Measurements from ENCODE around the gene CD300E.

Gene CD300E

DNA sequence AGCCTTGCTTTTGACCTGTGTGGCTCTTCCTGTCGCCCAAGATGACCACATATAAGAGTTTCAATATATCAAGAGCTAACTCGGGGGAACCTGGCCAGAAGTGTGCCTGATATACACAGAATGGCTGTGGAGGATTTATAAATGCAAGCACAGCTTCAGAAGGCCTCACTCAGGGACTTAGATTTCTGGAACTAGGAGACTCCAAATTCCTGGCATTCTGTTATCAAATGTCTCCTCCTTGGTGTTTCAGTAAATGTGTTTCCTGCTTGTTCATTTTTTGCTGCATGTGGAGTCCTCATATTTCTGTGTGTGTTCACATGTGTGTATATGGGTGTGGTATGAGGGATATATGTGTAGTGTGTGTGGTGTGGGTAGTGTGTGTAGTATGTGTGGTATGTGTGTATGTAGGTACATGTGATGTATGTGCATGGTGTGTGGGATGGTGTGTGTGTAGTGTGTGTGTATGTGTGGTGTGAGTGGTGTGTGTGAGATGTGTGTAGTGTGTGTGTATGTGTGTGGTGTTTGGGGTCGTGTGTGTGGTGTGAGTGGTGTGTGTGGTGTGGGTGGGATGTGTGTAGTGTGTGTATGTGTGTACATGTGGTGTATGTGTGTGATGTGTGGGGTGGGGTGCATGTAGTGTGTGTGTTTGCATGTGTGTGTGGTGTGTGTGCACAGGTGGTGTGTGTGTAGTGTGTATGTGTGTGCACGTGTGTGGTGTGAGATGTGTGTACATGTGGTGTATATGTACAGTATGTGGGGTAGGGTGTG, 55.2 kb downstream of the CD300E start:
- Histone ChIP-seq H3K36me3 (ENCODE audit: control insufficient read depth, insufficient read depth, low read length) (no peaks in the 10 kb centered on the region), H3K4me3 (replicated peaks; ENCODE audit: low read depth, low read length) (no peak overlapping the region), H3K27me3 (replicated peaks; ENCODE audit: control insufficient read depth, insufficient read depth, low read length) (no peaks in the 10 kb centered on the region; the same call in none of the 2 replicates)
- no peak for DNase-seq (ENCODE audit: extremely low read depth, insufficient read length)
- TF ChIP-seq CTCF (IDR thresholded peaks at IDR 0.05; ENCODE audit: insufficient read depth, low read length, poor library complexity, severe bottlenecking) = no peak

- no peak for DNase-seq (ENCODE audit: extremely low read depth, insufficient read length)
- H3K4me3 ChIP-seq (replicated peaks; ENCODE audit: low read depth, low read length) = no peak within 1 kb of the TSS
- no peaks in the 10 kb centered on the region; the same call in none of the 2 replicates for H3K27me3 ChIP-seq (replicated peaks; ENCODE audit: control insufficient read depth, insufficient read depth, low read length)
- TF ChIP-seq CTCF (IDR thresholded peaks at IDR 0.05; ENCODE audit: insufficient read depth, low read length, poor library complexity, severe bottlenecking) = no peak
- no peaks in the 10 kb centered on the region for H3K36me3 ChIP-seq (ENCODE audit: control insufficient read depth, insufficient read depth, low read length)
These were observed 56.1 kb downstream of the CD300E start, which contains the start of gene CD300H for GRCh38 chr17:74567397-74567796. Gene CD300H, minus strand, starts transcription at chr17:74567509.

GRCh38 chr17:74566132-74566753, 57.3 kb downstream of the CD300E start:
- H3K36me3 ChIP-seq (ENCODE audit: control insufficient read depth, insufficient read depth, low read length) = no peaks in the 10 kb centered on the region
- H3K27me3 ChIP-seq (replicated peaks; ENCODE audit: control insufficient read depth, insufficient read depth, low read length) = no peaks in the 10 kb centered on the region; the same call in none of the 2 replicates
- TF ChIP-seq CTCF (IDR thresholded peaks at IDR 0.05; ENCODE audit: insufficient read depth, low read length, poor library complexity, severe bottlenecking) = peak; percentile 79
- no peak for DNase-seq (ENCODE audit: extremely low read depth, insufficient read length)
- H3K4me3 ChIP-seq (replicated peaks; ENCODE audit: low read depth, low read length) = no peak overlapping the region

DNA sequence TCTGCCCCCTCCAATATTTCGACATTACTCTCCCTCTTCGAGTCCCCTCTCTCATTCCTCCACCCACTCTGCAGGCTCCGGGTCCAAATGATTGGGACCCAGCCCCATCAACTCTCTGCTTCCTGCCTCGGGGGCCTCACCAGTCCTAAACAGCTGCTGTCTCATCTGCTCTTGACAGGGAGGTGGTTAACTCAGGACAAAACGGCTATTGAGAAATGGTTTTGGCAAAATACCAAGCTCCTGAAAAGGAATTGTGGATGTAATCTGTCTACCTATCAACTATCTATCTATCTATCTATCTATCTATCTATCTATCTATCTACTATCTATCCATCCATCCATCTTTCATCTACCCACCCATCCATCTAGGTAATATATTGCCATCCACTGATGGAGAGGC, 58.4 kb downstream of the CD300E start:
- no peak overlapping the region for H3K4me3 ChIP-seq (replicated peaks; ENCODE audit: low read depth, low read length)
- H3K36me3 ChIP-seq (ENCODE audit: control insufficient read depth, insufficient read depth, low read length) = no peaks in the 10 kb centered on the region
- no peak for DNase-seq (ENCODE audit: extremely low read depth, insufficient read length)
- TF ChIP-seq CTCF (IDR thresholded peaks at IDR 0.05; ENCODE audit: insufficient read depth, low read length, poor library complexity, severe bottlenecking) = no peak
- peaks cover 2% of the 10 kb centered on the region for H3K27me3 ChIP-seq (replicated peaks; ENCODE audit: control insufficient read depth, insufficient read depth, low read length)

GRCh38 chr17:74563358-74563757, 60.2 kb downstream of the CD300E start:
- TF ChIP-seq CTCF (IDR thresholded peaks at IDR 0.05; ENCODE audit: insufficient read depth, low read length, poor library complexity, severe bottlenecking) = no peak
- Histone ChIP-seq H3K4me3 (replicated peaks; ENCODE audit: low read depth, low read length) (no peak overlapping the region), H3K27me3 (replicated peaks; ENCODE audit: control insufficient read depth, insufficient read depth, low read length) (peaks cover 2% of the 10 kb centered on the region), H3K36me3 (ENCODE audit: control insufficient read depth, insufficient read depth, low read length) (no peaks in the 10 kb centered on the region)
- DNase-seq (ENCODE audit: extremely low read depth, insufficient read length) = no peak
